Neural cell (in vitro differentiated cells): ENCODE data around the gene ASB18.

Experiments
- MXI1 ChIP-seq: fragments of 450-650 bp; conservative IDR thresholded peaks from 2 replicates; pipeline ENCODE4 v1.6.1; 2014; ENCODE audit warnings: antibody characterized with exemption, mild to moderate bottlenecking; ENCODE audit not compliant: poor library complexity, severe bottlenecking
- POLR2AphosphoS5 ChIP-seq: IDR thresholded peaks from 2 replicates; pipeline ENCODE4 v1.6.1; 2012
- RAD21 ChIP-seq: fragments of 450-650 bp; conservative IDR thresholded peaks from 2 replicates; pipeline ENCODE4 v1.6.1; 2014; ENCODE audit warnings: antibody characterized with exemption, mild to moderate bottlenecking, moderate library complexity
- SMC3 ChIP-seq: fragments of 450-650 bp; conservative IDR thresholded peaks from 2 replicates; pipeline ENCODE4 v1.6.1; 2014; ENCODE audit warnings: antibody characterized with exemption, mild to moderate bottlenecking, moderate library complexity; ENCODE audit not compliant: poor library complexity
- TAF1 ChIP-seq: IDR thresholded peaks from 2 replicates; pipeline ENCODE4 v1.6.1; 2012; ENCODE audit warnings: low read depth
- TF ChIP-seq, protein P1 (sequence below): fragments of 450-650 bp; IDR thresholded peaks from 2 replicates; pipeline ENCODE4 v1.5.1; 2014; ENCODE audit warnings: antibody characterized with exemption, mild to moderate bottlenecking, moderate library complexity; ENCODE audit not compliant: poor library complexity, severe bottlenecking
- TF ChIP-seq, protein P2 (sequence below): IDR thresholded peaks from 2 replicates; pipeline ENCODE4 v1.6.1; 2012; ENCODE audit warnings: borderline replicate concordance

DNA sequence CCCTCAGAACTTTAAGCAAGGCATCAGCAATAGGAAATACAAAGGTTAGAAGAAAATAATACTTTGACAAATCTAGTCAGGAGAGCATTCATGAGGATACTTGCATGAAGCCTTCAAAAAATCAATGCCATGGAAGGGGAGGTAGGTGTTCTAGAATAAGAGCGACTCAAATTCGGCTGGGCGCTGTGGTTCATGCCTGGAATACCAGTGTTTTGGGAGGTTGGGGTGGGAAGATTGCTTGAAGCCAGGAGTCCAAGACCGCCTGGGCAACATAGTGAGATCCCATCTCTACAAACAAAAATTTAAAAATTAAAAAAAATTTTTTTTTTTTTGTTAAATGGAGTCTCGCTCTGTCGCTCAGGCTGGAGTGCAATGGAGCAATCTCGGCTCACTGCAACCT, 117.8 kb downstream of the ASB18 start:
- TF ChIP-seq RAD21 = no peak
- TF ChIP-seq POLR2AphosphoS5 = no peak
- TF ChIP-seq, protein P1, sequence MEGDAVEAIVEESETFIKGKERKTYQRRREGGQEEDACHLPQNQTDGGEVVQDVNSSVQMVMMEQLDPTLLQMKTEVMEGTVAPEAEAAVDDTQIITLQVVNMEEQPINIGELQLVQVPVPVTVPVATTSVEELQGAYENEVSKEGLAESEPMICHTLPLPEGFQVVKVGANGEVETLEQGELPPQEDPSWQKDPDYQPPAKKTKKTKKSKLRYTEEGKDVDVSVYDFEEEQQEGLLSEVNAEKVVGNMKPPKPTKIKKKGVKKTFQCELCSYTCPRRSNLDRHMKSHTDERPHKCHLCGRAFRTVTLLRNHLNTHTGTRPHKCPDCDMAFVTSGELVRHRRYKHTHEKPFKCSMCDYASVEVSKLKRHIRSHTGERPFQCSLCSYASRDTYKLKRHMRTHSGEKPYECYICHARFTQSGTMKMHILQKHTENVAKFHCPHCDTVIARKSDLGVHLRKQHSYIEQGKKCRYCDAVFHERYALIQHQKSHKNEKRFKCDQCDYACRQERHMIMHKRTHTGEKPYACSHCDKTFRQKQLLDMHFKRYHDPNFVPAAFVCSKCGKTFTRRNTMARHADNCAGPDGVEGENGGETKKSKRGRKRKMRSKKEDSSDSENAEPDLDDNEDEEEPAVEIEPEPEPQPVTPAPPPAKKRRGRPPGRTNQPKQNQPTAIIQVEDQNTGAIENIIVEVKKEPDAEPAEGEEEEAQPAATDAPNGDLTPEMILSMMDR = no peak
- TF ChIP-seq, protein P2, sequence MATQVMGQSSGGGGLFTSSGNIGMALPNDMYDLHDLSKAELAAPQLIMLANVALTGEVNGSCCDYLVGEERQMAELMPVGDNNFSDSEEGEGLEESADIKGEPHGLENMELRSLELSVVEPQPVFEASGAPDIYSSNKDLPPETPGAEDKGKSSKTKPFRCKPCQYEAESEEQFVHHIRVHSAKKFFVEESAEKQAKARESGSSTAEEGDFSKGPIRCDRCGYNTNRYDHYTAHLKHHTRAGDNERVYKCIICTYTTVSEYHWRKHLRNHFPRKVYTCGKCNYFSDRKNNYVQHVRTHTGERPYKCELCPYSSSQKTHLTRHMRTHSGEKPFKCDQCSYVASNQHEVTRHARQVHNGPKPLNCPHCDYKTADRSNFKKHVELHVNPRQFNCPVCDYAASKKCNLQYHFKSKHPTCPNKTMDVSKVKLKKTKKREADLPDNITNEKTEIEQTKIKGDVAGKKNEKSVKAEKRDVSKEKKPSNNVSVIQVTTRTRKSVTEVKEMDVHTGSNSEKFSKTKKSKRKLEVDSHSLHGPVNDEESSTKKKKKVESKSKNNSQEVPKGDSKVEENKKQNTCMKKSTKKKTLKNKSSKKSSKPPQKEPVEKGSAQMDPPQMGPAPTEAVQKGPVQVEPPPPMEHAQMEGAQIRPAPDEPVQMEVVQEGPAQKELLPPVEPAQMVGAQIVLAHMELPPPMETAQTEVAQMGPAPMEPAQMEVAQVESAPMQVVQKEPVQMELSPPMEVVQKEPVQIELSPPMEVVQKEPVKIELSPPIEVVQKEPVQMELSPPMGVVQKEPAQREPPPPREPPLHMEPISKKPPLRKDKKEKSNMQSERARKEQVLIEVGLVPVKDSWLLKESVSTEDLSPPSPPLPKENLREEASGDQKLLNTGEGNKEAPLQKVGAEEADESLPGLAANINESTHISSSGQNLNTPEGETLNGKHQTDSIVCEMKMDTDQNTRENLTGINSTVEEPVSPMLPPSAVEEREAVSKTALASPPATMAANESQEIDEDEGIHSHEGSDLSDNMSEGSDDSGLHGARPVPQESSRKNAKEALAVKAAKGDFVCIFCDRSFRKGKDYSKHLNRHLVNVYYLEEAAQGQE = no peak
- TF ChIP-seq SMC3 = no peak
- TF ChIP-seq MXI1 = no peak
- no peak for TF ChIP-seq TAF1
